Spleen (tissue), 7 donors: Measurements from ENCODE around the gene CEP128.

Experiments used
- POLR2A ChIP-seq, 3 donors: fragments of 450-650 bp; IDR thresholded peaks; one replicate each; pipeline ENCODE4 v1.5.1; 2017; ENCODE audit warnings: antibody characterized with exemption in 3 of 3, mild to moderate bottlenecking in 1 of 3
- POLR2AphosphoS5 ChIP-seq, 3 donors: sonication (generic); formaldehyde crosslinking; IDR thresholded peaks; one replicate each; pipeline ENCODE4 v1.5.1; 2017; ENCODE audit warnings: antibody characterized with exemption in 3 of 3
- TF ChIP-seq, protein P1 (sequence below), 11 experiments: fragments of 200-600 bp in 7 of 11; fragments of 450-650 bp in 4 of 11; sonication (generic) in 4 of 11; IDR thresholded peaks in 8 of 11; conservative IDR thresholded peaks in 3 of 11; 1 replicate in 7 of 11; 2 replicates in 4 of 11; pipeline versions ENCODE4 v1.4.0 to v1.8.0; 2016 to 2021; ENCODE audit warnings: antibody characterized with exemption in 11 of 11, inconsistent platforms in 4 of 11, mild to moderate bottlenecking in 1 of 11
- donor health status: DM: no; HTN: no; CAD: no; lungs with moderate emphysema.
- donor health status: DM: no; HTN: no; CAD: no.
- donor health status: DM: no; HTN: no; CAD: no.

DNA sequence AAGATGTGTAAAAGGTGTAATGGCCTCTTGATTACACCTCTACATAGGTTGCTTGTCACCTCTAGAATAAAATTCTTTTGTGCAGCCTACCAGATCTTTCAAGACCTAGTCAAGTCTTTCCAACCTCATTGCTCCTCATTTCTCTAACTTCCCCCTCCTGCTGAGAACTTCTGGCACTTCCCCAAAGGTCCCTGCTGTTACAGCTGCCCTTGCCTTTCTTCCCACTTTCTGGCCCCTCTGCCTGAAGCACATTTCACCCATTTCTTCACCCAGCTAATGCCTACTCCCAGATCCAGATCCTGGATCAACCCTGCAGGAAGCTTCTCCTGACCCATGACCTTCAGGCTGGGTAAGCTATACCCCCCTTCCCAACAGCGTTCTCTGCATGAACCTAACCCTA lies 15.4 kb upstream of the CEP128 start:
- TF ChIP-seq POLR2A (IDR thresholded peaks at IDR 0.05), result no peak
- TF ChIP-seq, protein P1, sequence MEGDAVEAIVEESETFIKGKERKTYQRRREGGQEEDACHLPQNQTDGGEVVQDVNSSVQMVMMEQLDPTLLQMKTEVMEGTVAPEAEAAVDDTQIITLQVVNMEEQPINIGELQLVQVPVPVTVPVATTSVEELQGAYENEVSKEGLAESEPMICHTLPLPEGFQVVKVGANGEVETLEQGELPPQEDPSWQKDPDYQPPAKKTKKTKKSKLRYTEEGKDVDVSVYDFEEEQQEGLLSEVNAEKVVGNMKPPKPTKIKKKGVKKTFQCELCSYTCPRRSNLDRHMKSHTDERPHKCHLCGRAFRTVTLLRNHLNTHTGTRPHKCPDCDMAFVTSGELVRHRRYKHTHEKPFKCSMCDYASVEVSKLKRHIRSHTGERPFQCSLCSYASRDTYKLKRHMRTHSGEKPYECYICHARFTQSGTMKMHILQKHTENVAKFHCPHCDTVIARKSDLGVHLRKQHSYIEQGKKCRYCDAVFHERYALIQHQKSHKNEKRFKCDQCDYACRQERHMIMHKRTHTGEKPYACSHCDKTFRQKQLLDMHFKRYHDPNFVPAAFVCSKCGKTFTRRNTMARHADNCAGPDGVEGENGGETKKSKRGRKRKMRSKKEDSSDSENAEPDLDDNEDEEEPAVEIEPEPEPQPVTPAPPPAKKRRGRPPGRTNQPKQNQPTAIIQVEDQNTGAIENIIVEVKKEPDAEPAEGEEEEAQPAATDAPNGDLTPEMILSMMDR (IDR thresholded peaks at IDR 0.05 in 8 of 11, conservative IDR thresholded peaks at IDR 0.05 in 3 of 11), result no peak
- TF ChIP-seq POLR2AphosphoS5 (IDR thresholded peaks at IDR 0.05), result no peak
